HG03457 (cell line): ENCODE results near the gene MRPS27.

Source experiments
- ATAC-seq: cut with Tn5 transposase; IDR thresholded peaks from one replicate; pipeline ENCODE4 v1.9.1; 2021; ENCODE audit warnings: moderate number of reproducible peaks; ENCODE audit not compliant: unreplicated experiment

Gene MRPS27

GRCh38 chr5:72234868-72235267, 85.2 kb downstream of the MRPS27 start:
- ATAC-seq: no peak

- peak; percentile 71 for ATAC-seq
These were observed 85.8 kb downstream of the MRPS27 start for GRCh38 chr5:72234265-72234700.

GRCh38 chr5:72233835-72234234, 86.2 kb downstream of the MRPS27 start:
- ATAC-seq: no peak

GRCh38 chr5:72232838-72233237, 87.2 kb downstream of the MRPS27 start:
- ATAC-seq: no peak

- no peak for ATAC-seq
These were observed 87.9 kb downstream of the MRPS27 start for GRCh38 chr5:72231991-72232703.

GRCh38 chr5:72228960-72229359, 91.1 kb downstream of the MRPS27 start:
- ATAC-seq: no peak

- ATAC-seq: no peak
These were observed 93.1 kb downstream of the MRPS27 start for GRCh38 chr5:72226950-72227349.

- no peak for ATAC-seq
These were observed 94.3 kb downstream of the MRPS27 start for GRCh38 chr5:72225741-72226140.

- ATAC-seq: no peak
These were observed 95.0 kb downstream of the MRPS27 start for GRCh38 chr5:72224946-72225463.

GRCh38 chr5:72223371-72223770, 96.7 kb downstream of the MRPS27 start:
- ATAC-seq: no peak

GRCh38 chr5:72222521-72222920, 97.5 kb downstream of the MRPS27 start:
- ATAC-seq: no peak

- no peak for ATAC-seq
These were observed 98.5 kb downstream of the MRPS27 start for GRCh38 chr5:72221541-72221940.

- no peak for ATAC-seq
These were observed 98.9 kb downstream of the MRPS27 start for GRCh38 chr5:72221099-72221498.

GRCh38 chr5:72216756-72217155, 103.3 kb downstream of the MRPS27 start:
- no peak for ATAC-seq

- no peak for ATAC-seq
These were observed 105.9 kb downstream of the MRPS27 start for GRCh38 chr5:72214168-72214567.

- no peak for ATAC-seq
These were observed 106.6 kb downstream of the MRPS27 start for GRCh38 chr5:72213482-72213881.

GRCh38 chr5:72212171-72212570, 107.9 kb downstream of the MRPS27 start:
- no peak for ATAC-seq

GRCh38 chr5:72210888-72211678, 109.0 kb downstream of the MRPS27 start:
- no peak for ATAC-seq

GRCh38 chr5:72209147-72210115, 110.6 kb downstream of the MRPS27 start:
- ATAC-seq: no peak

- no peak for ATAC-seq
These were observed 111.6 kb downstream of the MRPS27 start for GRCh38 chr5:72208324-72208926.
